Adrenal gland (tissue), 5 donors: ENCODE measurements around the gene KRTAP19-8.

Source experiments
- CTCF ChIP-seq, 6 experiments: fragments of 450-650 bp in 4 of 6; fragments of 200-600 bp in 2 of 6; sonication (generic) in 1 of 6; IDR thresholded peaks; 1 replicate in 5 of 6; 2 replicates in 1 of 6; pipeline versions ENCODE4 v1.5.1 to v1.8.0; 2016 to 2021; ENCODE audit warnings: antibody characterized with exemption in 6 of 6, mild to moderate bottlenecking in 2 of 6, moderate library complexity in 1 of 6
- POLR2A ChIP-seq, 2 donors: fragments of 450-650 bp; IDR thresholded peaks; one replicate each; pipeline ENCODE4 v1.6.1; 2017; ENCODE audit warnings: antibody characterized with exemption in 2 of 2, mild to moderate bottlenecking in 2 of 2, moderate library complexity in 1 of 2
- donor health status: DM: no; HTN: no; CAD: no.

- TF ChIP-seq CTCF (IDR thresholded peaks at IDR 0.05) (no peak), POLR2A (IDR thresholded peaks at IDR 0.05) (no peak)
Observed at GRCh38 chr21:30994932-30995331, 43.3 kb downstream of the KRTAP19-8 start.
